Measurements from ENCODE around the gene FHAD1. TPM values are rescaled to one million over a fixed set of nuclear protein-coding genes. Genes with fewer than 3 reads are reported as not detected.

The FHAD1 gene
- total RNA-seq, 1 donor from 2014 or later, result 3.1 TPM

- no peak for DNase-seq (ENCODE audit: low spot score)
- intact Hi-C loops (cut with DNase I), result no loop called here
These were observed 68.8 kb downstream of the FHAD1 start for GRCh38 chr1:15315815-15316214.

GRCh38 chr1:15316510-15316909 lies 69.5 kb downstream of the FHAD1 start:
- intact Hi-C loops (cut with DNase I), result no loop called here
- no peak for DNase-seq (ENCODE audit: low spot score)
- no peak for ATAC-seq

More at GRCh38 chr1:15315815-15316214, 68.8 kb downstream of the FHAD1 start:
- no peak for ATAC-seq

GRCh38 chr1:15320267-15320666 lies 73.2 kb downstream of the FHAD1 start:
- DNase-seq (ENCODE audit: low spot score) (no peak), ATAC-seq (no peak)
- intact Hi-C loops (cut with DNase I), result loop anchor here (5.0 kb wide), 1 partner anchor 112 kb away; no protein-coding TSS in a partner anchor

- no peak for ATAC-seq
- no peak for DNase-seq (ENCODE audit: low spot score)
- intact Hi-C loops (cut with DNase I), result loop anchor here (5.0 kb wide), 1 partner anchor 111 kb away; no protein-coding TSS in a partner anchor
These were observed 74.6 kb downstream of the FHAD1 start for GRCh38 chr1:15321601-15322000.

GRCh38 chr1:15322648-15323350 lies 75.8 kb downstream of the FHAD1 start:
- intact Hi-C loops (cut with DNase I), result loop anchor here (5.0 kb wide), 1 partner anchor 110 kb away; no protein-coding TSS in a partner anchor
- DNase-seq (ENCODE audit: low spot score) (no peak), ATAC-seq (no peak)

- ATAC-seq (peak; percentile 80), DNase-seq (ENCODE audit: low spot score) (peak; percentile 88)
- intact Hi-C loops (cut with DNase I), result loop anchor here (5.0 kb wide), 1 partner anchor 109 kb away; no protein-coding TSS in a partner anchor
These were observed 76.4 kb downstream of the FHAD1 start for GRCh38 chr1:15323351-15323988.

GRCh38 chr1:15323989-15324868 lies 77.2 kb downstream of the FHAD1 start:
- DNase-seq (ENCODE audit: low spot score), result no peak
- intact Hi-C loops (cut with DNase I), result loop anchor here (5.0 kb wide), 1 partner anchor 108 kb away; no protein-coding TSS in a partner anchor
- ATAC-seq, result no peak

- no peak for ATAC-seq
- no peak for DNase-seq (ENCODE audit: low spot score)
- intact Hi-C loops (cut with DNase I), result loop anchor here (5.0 kb wide), 1 partner anchor 107 kb away; no protein-coding TSS in a partner anchor
These were observed 77.9 kb downstream of the FHAD1 start for GRCh38 chr1:15324869-15325335.

GRCh38 chr1:15325375-15326085 lies 78.5 kb downstream of the FHAD1 start:
- no peak for ATAC-seq
- no peak for DNase-seq (ENCODE audit: low spot score)
- intact Hi-C loops (cut with DNase I), result no loop called here

GRCh38 chr1:15326691-15327588 lies 79.9 kb downstream of the FHAD1 start:
- intact Hi-C loops (cut with DNase I), result no loop called here
- no peak for DNase-seq (ENCODE audit: low spot score)

GRCh38 chr1:15328351-15329103 lies 81.5 kb downstream of the FHAD1 start:
- intact Hi-C loops (cut with DNase I), result no loop called here
- peak; percentile 76 for DNase-seq (ENCODE audit: low spot score)
- ATAC-seq, result peak; percentile 80

More at GRCh38 chr1:15326691-15327588, 79.9 kb downstream of the FHAD1 start:
- ATAC-seq, result peak; percentile 75

- DNase-seq (ENCODE audit: low spot score), result no peak
- peak; percentile 52 for ATAC-seq
- intact Hi-C loops (cut with DNase I), result no loop called here
These were observed 82.2 kb downstream of the FHAD1 start for GRCh38 chr1:15329104-15329820.

GRCh38 chr1:15330028-15330427 lies 83.0 kb downstream of the FHAD1 start:
- ATAC-seq (no peak), DNase-seq (ENCODE audit: low spot score) (no peak)
- intact Hi-C loops (cut with DNase I), result no loop called here

GRCh38 chr1:15331180-15331579 lies 84.2 kb downstream of the FHAD1 start:
- intact Hi-C loops (cut with DNase I), result no loop called here
- ATAC-seq (no peak), DNase-seq (ENCODE audit: low spot score) (no peak)

GRCh38 chr1:15331734-15332133 lies 84.7 kb downstream of the FHAD1 start:
- ATAC-seq, result no peak
- intact Hi-C loops (cut with DNase I), result no loop called here
- DNase-seq (ENCODE audit: low spot score), result no peak

GRCh38 chr1:15332525-15332924 lies 85.5 kb downstream of the FHAD1 start:
- DNase-seq (ENCODE audit: low spot score) (no peak), ATAC-seq (no peak)
- intact Hi-C loops (cut with DNase I), result no loop called here
